ENCODE measurements around the gene CNOT1.

The CNOT1 gene

DNA sequence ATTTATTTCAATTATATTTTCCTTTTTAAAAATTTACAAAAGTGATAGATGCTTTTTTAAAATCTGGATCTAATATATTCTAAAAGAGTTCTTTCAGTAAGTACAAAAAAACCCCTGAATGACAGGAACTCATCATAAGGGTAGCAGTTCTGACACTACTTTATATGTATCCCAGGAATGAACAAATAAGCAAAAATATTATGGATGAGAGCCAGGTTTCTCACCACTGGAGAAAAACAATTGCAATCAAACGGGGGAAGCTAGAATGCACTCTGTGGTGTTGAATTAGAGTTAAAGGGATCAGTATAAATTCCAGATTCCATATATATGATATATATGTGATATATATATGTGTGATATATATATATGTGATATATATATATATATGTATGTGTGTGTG lies 152.8 kb downstream of the CNOT1 start:
- no peak overlapping the region for H3K4me3 ChIP-seq (ENCODE audit: low read depth, low read length)
- TF ChIP-seq, protein P1, sequence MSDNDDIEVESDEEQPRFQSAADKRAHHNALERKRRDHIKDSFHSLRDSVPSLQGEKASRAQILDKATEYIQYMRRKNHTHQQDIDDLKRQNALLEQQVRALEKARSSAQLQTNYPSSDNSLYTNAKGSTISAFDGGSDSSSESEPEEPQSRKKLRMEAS (IDR thresholded peaks at IDR 0.05; ENCODE audit: low read depth, low read length) = no peak
- TF ChIP-seq MYC (IDR thresholded peaks at IDR 0.05; ENCODE audit: low read depth, low read length) (no peak), POLR2A (IDR thresholded peaks at IDR 0.05; ENCODE audit: extremely low read depth, insufficient read length) (no peak)
- TF ChIP-seq, protein P2, sequence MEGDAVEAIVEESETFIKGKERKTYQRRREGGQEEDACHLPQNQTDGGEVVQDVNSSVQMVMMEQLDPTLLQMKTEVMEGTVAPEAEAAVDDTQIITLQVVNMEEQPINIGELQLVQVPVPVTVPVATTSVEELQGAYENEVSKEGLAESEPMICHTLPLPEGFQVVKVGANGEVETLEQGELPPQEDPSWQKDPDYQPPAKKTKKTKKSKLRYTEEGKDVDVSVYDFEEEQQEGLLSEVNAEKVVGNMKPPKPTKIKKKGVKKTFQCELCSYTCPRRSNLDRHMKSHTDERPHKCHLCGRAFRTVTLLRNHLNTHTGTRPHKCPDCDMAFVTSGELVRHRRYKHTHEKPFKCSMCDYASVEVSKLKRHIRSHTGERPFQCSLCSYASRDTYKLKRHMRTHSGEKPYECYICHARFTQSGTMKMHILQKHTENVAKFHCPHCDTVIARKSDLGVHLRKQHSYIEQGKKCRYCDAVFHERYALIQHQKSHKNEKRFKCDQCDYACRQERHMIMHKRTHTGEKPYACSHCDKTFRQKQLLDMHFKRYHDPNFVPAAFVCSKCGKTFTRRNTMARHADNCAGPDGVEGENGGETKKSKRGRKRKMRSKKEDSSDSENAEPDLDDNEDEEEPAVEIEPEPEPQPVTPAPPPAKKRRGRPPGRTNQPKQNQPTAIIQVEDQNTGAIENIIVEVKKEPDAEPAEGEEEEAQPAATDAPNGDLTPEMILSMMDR (IDR thresholded peaks at IDR 0.05; ENCODE audit: low read depth, low read length) = no peak
- DNase-seq (ENCODE audit: low read depth) = no peak

DNA sequence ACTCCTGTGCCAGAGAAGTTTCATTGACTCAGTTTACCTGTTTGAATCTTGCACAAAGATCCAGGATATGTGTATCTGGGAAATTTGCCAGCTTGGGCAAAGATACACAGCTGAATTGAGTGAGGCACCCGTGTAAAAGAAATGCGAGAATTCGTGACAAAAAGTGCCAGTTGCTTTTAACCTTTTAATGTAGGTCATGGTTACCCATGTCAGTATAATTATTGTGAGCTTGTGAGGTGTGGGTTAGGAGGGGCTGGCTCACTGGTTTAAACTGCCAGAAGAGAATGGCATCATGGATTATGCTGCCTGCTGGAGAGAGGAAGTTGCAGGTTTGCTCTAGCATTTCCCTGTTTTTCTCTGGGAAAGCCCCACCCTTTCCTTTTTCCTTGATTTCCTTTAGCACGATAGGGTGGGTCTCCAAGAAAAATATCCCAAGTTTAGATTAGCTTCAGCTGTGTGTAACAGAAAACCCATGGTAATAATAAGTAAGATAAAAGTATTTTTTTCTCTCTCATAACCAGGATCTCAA lies 154.5 kb downstream of the CNOT1 start:
- H3K4me3 ChIP-seq (ENCODE audit: low read depth, low read length) = no peak overlapping the region
- no peak for DNase-seq (ENCODE audit: low read depth)
- TF ChIP-seq, protein P2 (IDR thresholded peaks at IDR 0.05; ENCODE audit: low read depth, low read length) = no peak

DNA sequence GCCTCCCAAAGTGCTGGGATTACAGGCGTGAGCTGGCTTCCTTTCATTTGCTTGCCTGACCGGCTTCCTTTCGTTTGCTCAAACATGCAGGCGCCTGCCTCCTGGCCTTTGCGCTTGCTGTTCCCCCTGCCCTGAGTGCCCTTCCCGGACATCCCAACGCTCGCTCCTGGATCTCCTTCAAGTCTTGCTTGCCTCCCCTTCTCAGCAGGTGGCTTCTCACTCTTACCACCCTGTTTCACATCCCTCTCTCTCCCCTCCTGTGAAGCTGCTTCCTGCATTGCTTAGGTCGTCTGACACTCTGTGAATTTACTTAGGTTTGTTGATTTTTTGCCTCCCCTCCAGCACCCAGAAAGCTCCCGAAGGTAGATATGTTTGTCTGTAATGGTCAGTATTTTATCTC lies 155.3 kb downstream of the CNOT1 start:
- no peak overlapping the region for H3K4me3 ChIP-seq (ENCODE audit: low read depth, low read length)
- TF ChIP-seq, protein P1 (IDR thresholded peaks at IDR 0.05; ENCODE audit: low read depth, low read length) = no peak
- TF ChIP-seq, protein P2 (IDR thresholded peaks at IDR 0.05; ENCODE audit: low read depth, low read length) = no peak
- TF ChIP-seq MYC (IDR thresholded peaks at IDR 0.05; ENCODE audit: low read depth, low read length) (no peak), POLR2A (IDR thresholded peaks at IDR 0.05; ENCODE audit: extremely low read depth, insufficient read length) (no peak)
- no peak for DNase-seq (ENCODE audit: low read depth)

DNA sequence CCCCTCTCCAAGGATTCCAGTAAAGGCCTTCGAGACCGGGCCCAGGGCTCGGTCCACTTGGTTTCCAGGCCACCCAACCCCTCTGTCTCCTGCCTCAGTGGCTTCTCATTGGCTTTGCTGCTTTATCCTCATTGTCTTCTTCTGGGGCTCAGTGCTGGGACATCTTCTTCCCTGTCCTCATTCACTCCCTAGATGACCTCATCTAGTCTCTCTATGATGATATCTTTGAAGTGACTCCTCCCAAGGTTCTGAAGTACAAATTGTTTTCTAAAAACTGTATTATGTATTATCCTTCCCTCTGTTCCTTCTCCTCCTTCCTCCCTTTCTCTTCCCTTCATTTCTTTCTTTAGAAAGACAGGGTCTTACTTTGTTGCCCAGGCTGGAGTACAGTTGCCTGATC lies 156.8 kb downstream of the CNOT1 start:
- TF ChIP-seq, protein P1 (IDR thresholded peaks at IDR 0.05; ENCODE audit: low read depth, low read length) = no peak
- no peak overlapping the region for H3K4me3 ChIP-seq (ENCODE audit: low read depth, low read length)
- no peak for DNase-seq (ENCODE audit: low read depth)

DNA sequence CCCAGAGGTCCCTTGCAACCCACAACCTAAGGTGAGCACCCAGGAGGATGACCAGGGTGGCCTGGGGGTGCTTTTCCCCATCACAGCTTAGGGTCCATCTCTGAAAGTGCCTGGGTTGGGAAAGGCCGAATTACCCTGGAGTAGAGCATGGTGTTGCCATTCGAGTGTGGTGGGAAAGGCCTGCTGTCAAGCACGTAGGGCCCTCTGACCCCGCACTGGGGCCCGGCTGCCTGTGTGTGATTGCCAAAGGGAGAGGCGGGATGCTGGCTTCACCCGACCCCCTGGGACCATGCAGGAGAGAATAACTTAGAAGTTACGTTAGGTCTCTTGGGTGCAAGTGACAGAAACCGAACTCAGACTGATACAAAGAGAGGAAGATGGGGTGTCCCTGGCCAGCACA lies 157.4 kb downstream of the CNOT1 start:
- H3K4me3 ChIP-seq (ENCODE audit: low read depth, low read length) = no peak overlapping the region
- TF ChIP-seq, protein P1 (IDR thresholded peaks at IDR 0.05; ENCODE audit: low read depth, low read length) = no peak
- TF ChIP-seq MYC (IDR thresholded peaks at IDR 0.05; ENCODE audit: low read depth, low read length) = no peak
- TF ChIP-seq, protein P2 (IDR thresholded peaks at IDR 0.05; ENCODE audit: low read depth, low read length) = no peak
- no peak for TF ChIP-seq POLR2A (IDR thresholded peaks at IDR 0.05; ENCODE audit: extremely low read depth, insufficient read length)
- no peak for DNase-seq (ENCODE audit: low read depth)

DNA sequence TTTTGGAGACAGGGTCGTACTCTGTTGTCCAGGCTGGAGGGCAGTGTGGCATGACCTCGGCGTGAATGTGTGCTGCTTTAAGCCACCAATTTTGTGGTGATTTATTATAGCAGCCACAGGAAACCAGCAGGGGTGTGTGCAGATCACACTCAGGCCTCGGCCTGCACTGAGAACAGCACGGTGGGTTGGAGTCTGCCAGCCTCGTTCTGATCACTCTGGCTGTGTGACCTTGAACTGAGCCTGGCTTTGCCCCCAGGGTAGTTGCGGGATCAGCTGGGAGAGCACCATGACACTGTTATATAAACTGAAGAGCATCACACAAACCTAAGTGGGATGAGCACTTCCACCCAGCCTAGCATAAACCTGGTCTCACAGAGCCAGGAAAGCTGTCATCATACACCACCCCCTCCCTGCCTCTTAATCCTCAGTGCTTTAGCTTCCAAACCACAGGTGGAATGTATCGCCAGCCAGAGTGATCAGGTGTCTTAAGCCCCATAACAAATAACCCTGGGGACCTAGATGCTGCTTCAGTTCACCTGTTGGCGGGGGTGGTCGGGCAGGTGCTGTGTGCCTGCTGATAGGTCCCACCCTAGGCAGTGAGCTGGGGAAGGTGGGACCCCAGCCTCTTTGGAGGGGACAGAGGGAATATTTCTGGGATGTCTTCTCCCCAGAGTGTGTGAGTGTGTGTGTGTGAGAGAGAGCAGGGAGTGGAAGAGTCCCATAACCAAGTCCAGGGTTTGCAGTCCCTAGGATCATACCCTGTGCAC lies 158.2 kb downstream of the CNOT1 start:
- H3K4me3 ChIP-seq (ENCODE audit: low read depth, low read length) = no peak overlapping the region
- TF ChIP-seq MYC (IDR thresholded peaks at IDR 0.05; ENCODE audit: low read depth, low read length) = no peak
- TF ChIP-seq, protein P1 (IDR thresholded peaks at IDR 0.05; ENCODE audit: low read depth, low read length) = no peak
- TF ChIP-seq, protein P2 (IDR thresholded peaks at IDR 0.05; ENCODE audit: low read depth, low read length) = no peak
- TF ChIP-seq POLR2A (IDR thresholded peaks at IDR 0.05; ENCODE audit: extremely low read depth, insufficient read length) = no peak
- no peak for DNase-seq (ENCODE audit: low read depth)

All from NB4 (cell line).